ENCODE measurements around the gene MKLN1.
"Not testable (repeated sequence)": the region's sequence is repeated elsewhere in the genome, so short reads cannot be mapped to it uniquely, and the experiment has no call there.

The MKLN1 gene

DNA sequence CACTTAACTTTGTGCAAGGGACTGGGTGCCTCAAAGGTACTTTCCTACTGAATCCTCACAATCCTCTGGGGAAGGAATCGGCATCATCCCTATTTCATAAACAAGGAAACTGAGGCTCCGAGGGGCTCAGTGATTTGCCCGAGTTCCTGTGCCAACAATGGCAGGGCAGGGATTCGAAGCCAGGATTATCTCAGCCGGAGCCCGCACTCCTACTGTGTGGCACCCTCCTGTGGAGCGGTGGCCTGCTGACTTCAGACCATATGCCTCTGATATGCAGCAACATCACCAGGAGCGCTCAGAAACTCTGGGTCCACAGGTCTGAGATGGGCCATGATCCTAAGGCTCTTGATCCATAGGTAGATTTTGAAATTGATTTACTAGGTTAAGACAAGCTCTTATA lies 182.1 kb downstream of the MKLN1 start:
- H3K4me2 ChIP-seq, result no peak overlapping the region
- no peaks in the 10 kb centered on the region for H3K27me3 ChIP-seq (ENCODE audit: insufficient read depth, low read depth)
- no peaks in the 10 kb centered on the region for H4K20me1 ChIP-seq (ENCODE audit: insufficient read depth)
- TF ChIP-seq CTCF (conservative IDR thresholded peaks at IDR 0.05; ENCODE audit: low read depth, low read length), result no peak
- peaks cover 15% of the 10 kb centered on the region for H3K4me1 ChIP-seq (ENCODE audit: low read depth, poor library complexity, severe bottlenecking)
- H2AFZ ChIP-seq (ENCODE audit: low read depth), result no peak overlapping the region
- no peaks in the 10 kb centered on the region for H3K79me2 ChIP-seq (ENCODE audit: insufficient read depth, low read depth)
- no peak overlapping the region for H3K9ac ChIP-seq
- no peaks in the 10 kb centered on the region for H3K36me3 ChIP-seq (ENCODE audit: insufficient read depth)
- no peak overlapping the region for H3K27ac ChIP-seq
- no peak overlapping the region for H3K4me3 ChIP-seq (IDR thresholded peaks at IDR 0.05; ENCODE audit: insufficient read depth, low read depth, low read length)

DNA sequence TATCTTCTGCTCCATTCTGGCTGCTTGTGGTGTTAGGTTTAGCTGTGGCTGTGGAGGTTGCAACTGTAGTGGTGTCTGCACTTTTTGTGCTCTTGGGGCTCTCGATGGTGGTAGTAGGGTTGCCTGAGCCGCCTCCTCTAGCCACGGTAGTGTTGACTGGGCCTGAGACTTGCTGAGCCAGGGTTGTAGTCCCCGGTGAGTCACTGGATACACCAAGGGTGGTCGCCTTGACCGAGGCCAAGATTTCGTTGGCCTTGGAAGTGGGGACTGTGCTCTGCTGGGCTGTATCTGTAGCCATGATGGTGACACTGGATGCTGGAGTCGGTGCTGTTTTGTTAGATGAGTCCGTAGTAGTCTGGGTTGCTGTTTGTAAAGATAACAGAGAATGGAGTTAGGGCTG lies 183.4 kb downstream of the MKLN1 start:
- H3K79me2 ChIP-seq (ENCODE audit: insufficient read depth, low read depth), result no peaks in the 10 kb centered on the region
- TF ChIP-seq CTCF (conservative IDR thresholded peaks at IDR 0.05; ENCODE audit: low read depth, low read length), result no peak

GRCh38 chr7:131511774-131512535 lies 184.3 kb downstream of the MKLN1 start:
- H4K20me1 ChIP-seq (ENCODE audit: insufficient read depth), result no peaks in the 10 kb centered on the region
- no peak for TF ChIP-seq CTCF (conservative IDR thresholded peaks at IDR 0.05; ENCODE audit: low read depth, low read length)
- no peak overlapping the region for H3K4me3 ChIP-seq (IDR thresholded peaks at IDR 0.05; ENCODE audit: insufficient read depth, low read depth, low read length)
- H3K36me3 ChIP-seq (ENCODE audit: insufficient read depth), result no peaks in the 10 kb centered on the region
- H3K27ac ChIP-seq, result no peak overlapping the region
- no peak overlapping the region for H2AFZ ChIP-seq (ENCODE audit: low read depth)
- no peak overlapping the region for H3K4me2 ChIP-seq
- H3K9ac ChIP-seq, result no peak overlapping the region
- H3K27me3 ChIP-seq (ENCODE audit: insufficient read depth, low read depth), result no peaks in the 10 kb centered on the region
- no peaks in the 10 kb centered on the region for H3K79me2 ChIP-seq (ENCODE audit: insufficient read depth, low read depth)
- H3K4me1 ChIP-seq (ENCODE audit: low read depth, poor library complexity, severe bottlenecking), result peaks cover 15% of the 10 kb centered on the region

More for the DNA sequence above, 183.4 kb downstream of the MKLN1 start:
- H3K27ac ChIP-seq, result no peak overlapping the region
- no peak overlapping the region for H3K4me3 ChIP-seq (IDR thresholded peaks at IDR 0.05; ENCODE audit: insufficient read depth, low read depth, low read length)
- no peak overlapping the region for H3K9ac ChIP-seq
- no peaks in the 10 kb centered on the region for H4K20me1 ChIP-seq (ENCODE audit: insufficient read depth)
- H3K36me3 ChIP-seq (ENCODE audit: insufficient read depth), result no peaks in the 10 kb centered on the region
- no peak overlapping the region for H3K4me2 ChIP-seq
- no peaks in the 10 kb centered on the region for H3K27me3 ChIP-seq (ENCODE audit: insufficient read depth, low read depth)
- peaks cover 15% of the 10 kb centered on the region for H3K4me1 ChIP-seq (ENCODE audit: low read depth, poor library complexity, severe bottlenecking)
- no peak overlapping the region for H2AFZ ChIP-seq (ENCODE audit: low read depth)

DNA sequence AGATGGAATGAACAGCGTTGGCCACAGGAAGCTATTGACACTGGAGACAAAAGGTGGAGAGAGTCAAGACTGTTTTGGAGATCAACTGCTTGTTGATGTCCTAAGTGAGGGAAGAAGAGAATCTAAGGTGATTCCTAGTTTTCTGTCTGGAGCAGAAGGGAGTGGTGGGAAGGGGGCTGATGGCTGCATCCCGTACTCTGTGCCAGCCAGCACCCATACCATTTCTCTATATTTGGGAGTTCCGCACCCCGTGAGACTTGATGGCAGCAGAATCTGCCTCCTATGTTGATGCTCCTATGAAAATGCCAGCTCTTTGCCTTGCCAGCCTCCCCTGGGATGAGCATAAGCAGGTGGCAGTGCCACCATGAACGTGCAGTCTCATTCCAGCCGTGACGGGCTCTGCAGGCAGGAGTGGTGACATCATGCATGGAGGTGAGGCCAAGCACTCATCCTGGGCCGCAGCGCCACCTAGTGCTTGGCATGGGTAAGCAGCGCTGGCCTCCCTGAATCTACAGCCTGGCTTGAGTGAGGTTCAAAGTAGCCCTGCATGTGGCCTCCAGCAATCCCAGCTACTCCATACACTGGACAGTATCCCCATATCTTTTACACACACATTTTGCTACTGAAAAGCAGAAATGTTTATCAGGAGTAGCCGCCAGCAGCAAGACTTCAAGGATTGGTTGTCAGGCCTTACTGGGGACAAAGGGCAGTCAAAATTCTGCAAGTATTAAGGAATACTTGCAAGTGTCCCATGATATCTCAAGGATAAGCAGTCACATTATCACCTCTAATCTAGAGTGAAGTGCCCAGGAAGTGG lies 185.8 kb downstream of the MKLN1 start:
- peak overlapping the region; percentile 35; the same call in 1 of the 2 replicates for H3K4me2 ChIP-seq
- no peaks in the 10 kb centered on the region for H4K20me1 ChIP-seq (ENCODE audit: insufficient read depth)
- no peak overlapping the region for H3K27ac ChIP-seq
- H3K27me3 ChIP-seq (ENCODE audit: insufficient read depth, low read depth), result no peaks in the 10 kb centered on the region
- peaks cover 6% of the 10 kb centered on the region for H3K4me1 ChIP-seq (ENCODE audit: low read depth, poor library complexity, severe bottlenecking)
- H2AFZ ChIP-seq (ENCODE audit: low read depth), result peak overlapping the region; percentile 45; the same call in 1 of the 2 replicates
- H3K4me3 ChIP-seq (IDR thresholded peaks at IDR 0.05; ENCODE audit: insufficient read depth, low read depth, low read length), result no peak overlapping the region
- H3K36me3 ChIP-seq (ENCODE audit: insufficient read depth), result no peaks in the 10 kb centered on the region
- peak; percentile 98 for TF ChIP-seq CTCF (conservative IDR thresholded peaks at IDR 0.05; ENCODE audit: low read depth, low read length)
- no peak overlapping the region for H3K9ac ChIP-seq
- no peaks in the 10 kb centered on the region for H3K79me2 ChIP-seq (ENCODE audit: insufficient read depth, low read depth)

- H3K4me1 ChIP-seq (ENCODE audit: low read depth, poor library complexity, severe bottlenecking); H4K20me1 ChIP-seq (ENCODE audit: insufficient read depth); H3K4me2 ChIP-seq; H3K9ac ChIP-seq; H3K79me2 ChIP-seq (ENCODE audit: insufficient read depth, low read depth); H2AFZ ChIP-seq (ENCODE audit: low read depth); H3K27me3 ChIP-seq (ENCODE audit: insufficient read depth, low read depth); H3K36me3 ChIP-seq (ENCODE audit: insufficient read depth); H3K4me3 ChIP-seq (IDR thresholded peaks at IDR 0.05; ENCODE audit: insufficient read depth, low read depth, low read length); H3K27ac ChIP-seq: not testable (repeated sequence)
Observed at GRCh38 chr7:131515471-131515870, 187.8 kb downstream of the MKLN1 start.
